HG03432 (cell line): ENCODE results near the gene MTARC2.

Experiments
- ATAC-seq: cut with Tn5 transposase; IDR thresholded peaks from one replicate; pipeline ENCODE4 v1.9.1; 2021; ENCODE audit warnings: mild to moderate bottlenecking, moderate library complexity; ENCODE audit not compliant: unreplicated experiment

MTARC2 gene

DNA sequence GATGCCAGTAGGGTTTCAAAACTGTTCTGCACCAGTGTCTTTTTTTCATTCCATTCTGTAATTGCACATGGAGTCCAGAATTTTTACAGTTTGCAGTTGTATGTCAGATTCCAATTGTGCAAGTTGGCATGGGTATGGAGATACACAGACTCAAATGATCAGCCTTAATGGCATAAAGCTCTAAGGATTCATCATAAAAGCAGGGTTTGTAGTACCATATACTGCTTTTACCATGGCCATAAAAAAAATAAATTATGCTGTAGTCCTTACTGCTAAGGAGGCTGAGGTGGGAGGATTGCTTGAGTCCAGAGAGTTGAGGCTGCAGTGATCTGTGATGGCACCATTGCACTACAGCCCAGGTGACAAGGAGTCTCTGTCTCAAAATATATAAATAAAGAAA, 48.9 kb downstream of the MTARC2 start:
- no peak for ATAC-seq

DNA sequence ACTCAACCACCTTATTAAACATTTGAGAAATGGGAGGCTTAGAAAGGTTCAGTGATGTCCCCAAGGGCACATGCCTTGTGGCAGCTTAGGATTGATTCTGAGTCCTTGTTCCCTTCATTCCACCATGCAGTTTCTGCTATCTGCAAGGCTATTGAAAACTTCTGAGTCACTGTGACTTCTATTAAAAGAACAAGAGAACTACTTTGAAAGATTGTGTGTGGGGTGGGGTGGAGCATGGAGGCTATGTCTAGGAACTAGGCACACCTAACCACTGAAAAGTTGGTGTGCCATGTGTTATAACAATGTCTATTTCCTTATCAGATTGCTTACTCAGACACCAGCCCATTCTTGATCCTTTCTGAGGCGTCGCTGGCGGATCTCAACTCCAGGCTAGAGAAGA, 49.4 kb downstream of the MTARC2 start:
- no peak for ATAC-seq

GRCh38 chr1:220798338-220798737, 50.2 kb downstream of the MTARC2 start:
- ATAC-seq: no peak

DNA sequence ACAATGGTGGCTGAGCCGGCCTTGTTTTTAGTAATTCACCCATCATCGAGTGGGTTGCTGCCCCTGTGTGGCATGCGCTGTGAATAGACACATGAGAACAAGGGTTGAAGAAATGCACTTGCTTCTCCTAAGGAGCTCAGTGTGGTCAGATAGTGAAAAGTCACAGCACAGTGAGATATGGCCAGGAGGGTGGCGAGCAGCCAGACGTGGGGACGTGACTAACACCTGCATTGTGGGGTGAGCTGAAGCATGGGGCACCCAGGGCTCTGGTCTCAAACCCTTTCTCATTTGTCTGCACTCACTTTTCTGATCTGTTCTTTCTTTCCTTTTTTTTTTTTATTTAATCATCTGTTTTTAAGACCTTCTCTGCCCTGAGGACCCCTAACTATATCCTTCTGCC, 52.1 kb downstream of the MTARC2 start:
- ATAC-seq: no peak

DNA sequence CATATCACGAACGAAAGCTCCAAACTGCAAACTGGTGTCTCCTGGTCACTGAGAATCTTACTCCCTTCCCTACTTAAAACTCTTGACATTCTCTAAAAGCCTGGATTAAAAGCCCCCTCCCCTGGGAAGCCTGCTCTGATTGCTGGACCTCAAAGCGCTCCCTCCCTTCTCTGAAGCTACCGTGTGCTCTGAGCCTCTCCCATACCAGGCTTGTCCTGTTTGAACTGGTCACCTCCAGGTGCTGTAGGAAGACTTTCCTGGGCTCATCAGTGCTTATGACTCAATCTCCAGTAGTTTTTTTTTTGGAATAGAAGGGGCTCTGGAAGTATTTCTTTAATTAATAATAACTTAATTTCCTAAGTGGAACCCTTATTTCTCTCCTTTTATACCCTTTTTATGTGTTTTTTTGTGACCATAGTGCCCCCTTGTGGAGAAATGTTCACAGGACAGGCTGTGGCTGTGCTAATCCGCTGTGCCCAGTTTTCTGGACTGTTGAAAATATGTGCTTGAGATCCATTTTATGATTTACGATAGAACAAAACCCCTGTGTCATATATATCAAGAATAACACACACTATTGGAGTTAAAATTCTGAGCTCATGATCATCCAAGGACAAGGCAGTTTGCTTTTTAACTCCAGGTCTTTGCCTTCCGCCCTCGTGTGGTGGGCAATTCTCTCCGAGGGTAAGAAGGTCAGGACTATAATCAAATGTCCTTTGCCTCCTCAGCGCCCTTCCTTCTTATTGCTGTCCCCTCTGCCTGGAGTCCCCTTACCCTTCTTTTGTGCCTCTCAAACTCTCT, 55.5 kb downstream of the MTARC2 start:
- peak; percentile 65 for ATAC-seq

- ATAC-seq: no peak
Measured at GRCh38 chr1:220804202-220804586, 56.1 kb downstream of the MTARC2 start.

GRCh38 chr1:220806408-220806807, 58.3 kb downstream of the MTARC2 start:
- ATAC-seq: no peak

GRCh38 chr1:220807726-220808125, 59.6 kb downstream of the MTARC2 start:
- ATAC-seq: no peak

DNA sequence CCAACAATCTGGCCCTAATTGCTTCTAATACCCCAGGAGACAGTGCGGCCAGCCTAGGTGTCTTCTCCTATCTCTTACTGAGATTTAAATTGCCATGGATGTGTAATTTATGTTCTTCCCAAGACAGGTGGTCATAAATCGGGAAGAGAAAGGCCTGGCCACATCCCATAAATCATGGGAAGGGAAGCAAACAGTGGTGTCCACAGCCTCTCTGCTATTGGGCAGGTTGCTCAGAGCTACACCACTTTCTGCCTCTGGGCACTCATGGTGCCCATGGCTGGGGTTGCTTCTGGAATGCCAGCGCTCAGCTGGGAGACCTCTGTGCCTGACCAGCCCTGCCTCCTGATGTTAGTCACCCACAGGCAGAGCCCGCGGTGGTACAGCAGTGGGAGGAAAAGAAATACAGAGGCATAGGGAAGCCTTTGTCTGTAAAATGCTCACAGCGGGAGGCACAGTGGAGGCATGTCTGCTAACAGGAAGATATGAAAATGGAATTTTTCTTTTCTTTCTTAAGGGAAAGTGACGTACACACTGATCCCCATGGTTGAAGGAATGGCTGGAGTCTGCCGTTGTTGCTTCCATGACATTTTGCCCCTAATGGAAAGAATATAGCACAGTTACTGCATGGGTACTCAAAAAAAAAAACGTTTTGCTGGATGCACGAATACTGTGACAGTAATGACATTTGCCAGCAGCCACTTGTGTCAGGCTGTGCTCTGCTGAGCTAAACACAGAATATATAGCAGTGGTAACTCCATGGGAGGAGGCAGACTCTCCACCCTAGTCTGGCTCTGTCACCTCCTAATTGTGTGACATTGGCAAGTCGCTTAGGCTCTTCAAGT, 60.4 kb downstream of the MTARC2 start:
- ATAC-seq: no peak

DNA sequence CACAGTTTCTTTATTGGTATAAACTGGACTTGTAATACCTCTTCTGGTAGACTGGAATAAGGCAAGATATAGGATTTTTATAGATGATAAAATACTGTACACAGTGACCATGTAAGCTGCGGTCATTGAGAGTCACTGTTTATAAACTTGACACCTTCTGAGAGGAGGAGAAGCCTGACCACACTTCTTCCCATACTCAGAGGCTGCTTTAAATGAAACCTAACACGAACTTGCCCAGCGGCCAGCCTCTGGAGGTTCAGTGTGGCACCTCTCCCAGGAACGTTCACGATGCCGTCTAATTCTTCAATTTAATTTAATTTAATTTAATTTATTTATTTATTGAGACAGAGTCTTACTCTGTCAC, 61.0 kb downstream of the MTARC2 start:
- ATAC-seq: no peak

DNA sequence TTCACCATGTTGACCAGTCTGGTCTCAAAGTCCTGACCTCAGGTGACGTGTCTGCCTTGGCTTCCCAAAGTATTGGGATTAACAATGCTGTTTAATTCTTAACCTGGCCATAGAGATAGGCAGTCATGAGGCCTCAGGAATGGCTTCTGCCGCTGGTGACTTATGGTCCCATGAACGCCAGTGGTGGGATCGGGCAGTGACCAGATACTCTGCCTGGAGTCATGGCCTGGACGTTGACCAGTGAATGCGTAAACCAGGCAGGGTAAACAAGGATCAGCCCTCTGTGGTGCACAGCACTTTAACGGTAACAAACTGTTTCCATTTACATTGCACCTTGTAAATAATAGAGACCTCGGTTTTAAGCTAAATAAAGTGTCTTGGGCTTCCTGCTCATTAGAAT, 61.6 kb downstream of the MTARC2 start:
- ATAC-seq: peak; percentile 14

DNA sequence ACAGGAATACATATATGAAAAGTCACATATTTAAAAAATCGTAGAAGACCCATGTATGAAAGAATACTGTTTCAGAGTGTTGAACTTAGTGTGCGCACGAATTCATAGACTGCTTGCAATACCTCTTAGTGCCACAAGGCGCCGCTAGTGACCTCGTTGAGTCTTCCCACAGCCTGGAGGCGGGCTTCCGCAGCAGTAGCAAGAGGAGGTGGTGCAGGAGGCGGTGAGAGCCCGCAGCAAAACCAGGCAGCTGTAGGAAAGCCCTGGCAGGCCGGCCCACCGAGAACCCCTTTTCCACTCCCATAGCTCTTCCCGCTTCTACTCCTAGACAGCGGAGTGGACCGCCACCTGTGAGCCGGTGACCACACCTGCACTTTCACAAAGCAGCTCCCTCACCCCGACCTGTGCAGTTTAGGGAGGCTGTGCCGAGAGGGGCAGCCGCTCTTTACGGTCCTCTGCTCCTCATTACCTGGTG, 62.1 kb downstream of the MTARC2 start:
- peak; percentile 94 for ATAC-seq

DNA sequence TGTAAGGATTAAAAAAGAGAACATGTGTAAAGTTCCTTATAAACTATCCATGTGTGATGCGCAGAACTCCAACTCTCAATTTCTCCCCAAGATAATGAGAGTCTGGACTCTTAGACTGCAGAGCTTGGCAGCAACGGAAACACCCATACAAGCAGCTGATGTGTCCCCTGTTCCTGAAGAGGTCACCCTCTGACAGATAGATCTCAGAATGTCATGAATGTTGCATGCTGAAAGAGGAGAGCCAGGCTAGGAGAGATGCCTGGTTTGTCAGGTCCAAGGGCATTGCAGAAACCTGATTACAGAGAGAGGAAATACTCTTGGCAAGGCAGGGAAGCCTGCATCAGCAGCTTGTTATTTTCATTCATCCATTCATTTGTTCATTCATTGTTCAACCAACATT, 62.8 kb downstream of the MTARC2 start:
- no peak for ATAC-seq

DNA sequence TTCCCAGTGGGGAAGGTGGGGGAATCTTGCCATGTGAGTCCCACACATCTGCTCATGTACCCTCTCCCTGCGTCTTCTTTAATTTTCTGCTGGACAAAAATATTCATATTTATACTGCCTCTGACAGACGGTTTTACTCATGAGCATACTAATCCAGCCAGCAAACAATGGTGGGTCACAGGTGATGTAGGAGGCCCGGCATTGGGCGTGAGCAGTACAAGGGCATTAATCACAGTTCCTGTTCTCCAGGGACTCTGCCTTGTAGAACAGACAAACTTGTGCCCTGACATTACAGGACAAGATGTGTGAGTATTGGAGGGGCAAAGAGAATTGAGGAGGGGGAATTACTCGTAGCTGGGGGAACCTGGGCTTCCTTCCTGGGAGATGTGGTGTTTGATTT, 63.6 kb downstream of the MTARC2 start:
- ATAC-seq: no peak

DNA sequence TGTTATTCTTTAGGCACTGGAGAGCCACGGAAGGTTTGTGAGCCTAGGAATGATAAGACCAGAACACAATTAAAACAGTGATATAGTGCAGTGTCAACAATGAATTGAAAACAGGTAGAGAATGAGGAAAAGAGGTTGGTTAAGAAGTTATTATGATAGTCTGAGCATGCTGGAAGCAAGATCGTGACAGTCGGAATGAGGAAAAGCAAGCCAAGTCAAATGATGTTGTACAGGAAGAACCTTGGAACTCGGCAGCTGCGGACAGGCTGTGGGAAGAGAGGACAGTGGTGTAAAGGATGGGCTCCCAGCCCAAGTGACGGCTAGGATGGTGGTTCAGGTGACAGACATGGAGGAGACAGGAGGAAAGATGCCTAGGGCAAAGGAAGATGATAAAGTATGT, 64.2 kb downstream of the MTARC2 start:
- no peak for ATAC-seq

DNA sequence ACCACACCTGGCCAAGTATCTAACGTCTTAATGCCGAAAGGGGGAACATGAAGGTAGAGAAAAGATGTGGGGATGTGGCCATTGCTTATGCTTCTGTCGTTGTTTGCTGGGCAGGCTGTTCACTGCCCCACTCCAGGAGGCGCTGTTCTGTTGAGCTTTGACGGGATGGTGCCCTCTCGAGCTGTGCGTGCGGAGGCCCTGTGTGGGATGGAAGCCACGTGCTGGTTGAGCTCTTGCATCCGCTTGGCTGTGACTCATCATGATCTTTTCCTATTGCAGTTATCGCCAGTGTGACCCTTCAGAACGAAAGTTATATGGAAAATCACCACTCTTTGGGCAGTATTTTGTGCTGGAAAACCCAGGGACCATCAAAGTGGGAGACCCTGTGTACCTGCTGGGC, 64.9 kb downstream of the MTARC2 start:
- no peak for ATAC-seq

DNA sequence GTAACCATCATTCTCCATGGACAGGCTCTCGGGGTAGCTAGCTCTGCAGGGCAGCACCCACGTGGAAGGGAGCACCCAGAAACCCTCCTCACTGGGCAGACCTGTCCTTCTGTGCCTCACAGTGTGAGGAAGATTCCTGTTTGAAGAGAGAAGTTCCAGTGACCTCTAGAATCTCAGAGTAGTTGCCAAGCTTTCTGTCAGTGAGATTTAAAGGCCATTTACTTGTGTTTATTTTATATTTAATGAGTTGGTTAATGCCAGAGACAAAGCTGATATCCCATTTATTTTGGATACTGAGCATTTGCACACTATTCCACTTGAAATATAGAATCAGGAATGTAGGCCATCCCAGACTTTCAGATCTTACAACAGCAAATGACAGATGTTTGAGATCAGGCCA, 67.3 kb downstream of the MTARC2 start:
- no peak for ATAC-seq

GRCh38 chr1:220817907-220818306, 69.8 kb downstream of the MTARC2 start:
- ATAC-seq: no peak

DNA sequence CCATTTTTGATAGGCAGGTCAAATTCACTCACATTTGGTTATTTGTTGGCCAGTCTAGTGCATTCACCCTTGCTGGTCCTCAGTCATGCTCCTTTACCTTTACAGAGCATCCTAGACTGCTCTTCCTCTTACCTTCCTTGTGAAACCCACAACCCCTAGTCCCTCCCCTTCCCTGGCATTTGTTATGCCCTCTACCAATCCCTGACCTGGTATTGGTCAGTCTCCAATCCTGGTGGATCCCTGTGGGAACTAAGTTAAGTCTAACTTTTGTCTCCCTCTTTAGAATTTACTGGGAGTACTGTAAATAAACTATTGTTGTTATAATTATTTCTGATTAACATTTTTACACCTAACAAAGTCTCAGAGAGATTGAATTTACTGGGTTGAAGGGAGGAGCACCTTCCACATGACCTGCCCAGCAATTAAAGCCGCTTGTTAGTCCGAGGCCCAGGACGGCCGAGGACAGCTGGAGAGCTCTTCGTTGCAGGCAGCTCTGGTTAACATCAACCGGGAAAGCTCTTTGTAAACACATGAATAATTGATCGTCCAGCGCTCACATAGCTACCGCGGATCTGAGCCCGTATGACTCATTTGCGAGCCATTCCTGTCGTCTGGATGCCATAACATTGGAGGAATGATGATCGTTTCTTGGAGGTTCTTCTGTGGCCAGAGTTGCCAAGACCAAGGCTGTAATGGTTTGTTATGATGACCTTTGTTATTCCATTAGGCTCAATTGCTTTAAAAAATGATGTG, 70.5 kb downstream of the MTARC2 start:
- ATAC-seq: no peak

DNA sequence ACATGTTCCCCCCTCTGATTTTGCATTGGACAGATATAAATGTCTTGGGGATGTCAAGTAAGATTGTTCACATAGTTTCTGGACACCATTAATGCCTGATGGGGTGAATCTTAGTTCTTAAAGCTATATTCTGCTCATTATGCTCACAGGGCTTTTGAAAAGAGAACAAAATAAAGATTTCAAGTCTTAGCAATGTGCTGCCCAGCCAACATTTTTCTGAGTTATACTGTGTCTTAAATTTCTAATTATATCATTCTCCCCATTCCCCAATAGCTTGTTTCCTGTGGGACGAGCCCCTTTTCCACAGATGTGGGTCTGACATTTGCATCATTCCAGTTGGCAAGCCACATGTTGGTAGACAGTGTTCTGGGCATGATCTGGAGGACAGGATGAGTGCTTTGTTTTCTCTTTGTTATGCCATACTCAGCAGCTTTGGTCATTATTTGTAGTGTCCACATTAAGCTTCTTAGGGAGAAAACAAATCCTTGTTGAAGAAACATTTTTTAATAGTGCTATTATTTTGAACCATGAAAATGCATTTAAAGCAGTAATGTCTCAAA, 71.4 kb downstream of the MTARC2 start:
- no peak for ATAC-seq
